H1 (cell line): ENCODE results near the gene HRH1. TPM values are rescaled to one million over a fixed set of nuclear protein-coding genes. Genes with fewer than 3 reads are reported as not detected.

Source experiments
- CTCF ChIA-PET: fragments of 300-600 bp; sonication (Branson Sonifier 250); formaldehyde crosslinking; loops from one replicate; lab custom pipeline; 2021; ENCODE audit not compliant: partially characterized antibody; lab: Charles Lee
- POLR2A ChIA-PET: fragments of 300-600 bp; sonication (Branson Sonifier 250); formaldehyde crosslinking; loops from one replicate; lab custom pipeline; 2021; ENCODE audit warnings: inconsistent platforms; ENCODE audit not compliant: partially characterized antibody; lab: Charles Lee
- DNase-seq, 2 experiments: peaks; one replicate each; pipeline versions ENCODE4 v3.0.0 to v3.0.0-alpha.2; 2010 to 2022; ENCODE audit warnings: low spot score in 2 of 2, low read depth in 1 of 2, mixed read lengths in 1 of 2
- FAIRE-seq: peaks from 2 replicates; lab custom pipeline; 2011; peaks lifted over from hg19 to GRCh38; lab: Jason Lieb, UNC
- H2AFZ ChIP-seq: 2 replicates; pipeline ENCODE4 v1.8.1; 2012; ENCODE audit warnings: low read length, inconsistent platforms
- H2AK5ac ChIP-seq: 2 replicates; pipeline ENCODE4 v1.6.1; 2013; ENCODE audit warnings: low read depth, low read length
- H2BK120ac ChIP-seq: replicated peaks from 2 replicates; pipeline ENCODE3; 2013; ENCODE audit warnings: low read depth, low read length, inconsistent platforms
- H2BK12ac ChIP-seq: 2 replicates; pipeline ENCODE4 v1.6.1; 2013; ENCODE audit warnings: low read depth, low read length
- H2BK15ac ChIP-seq: 2 replicates; pipeline ENCODE4 v1.6.1; 2013; ENCODE audit warnings: low read length
- H2BK20ac ChIP-seq: 2 replicates; pipeline ENCODE4 v1.6.1; 2013; ENCODE audit warnings: low read length
- H2BK5ac ChIP-seq: 2 replicates; pipeline ENCODE4 v1.6.1; 2013; ENCODE audit warnings: low read depth, low read length
- H3K14ac ChIP-seq: 2 replicates; pipeline ENCODE4 v1.6.1; 2013; ENCODE audit warnings: inconsistent platforms; ENCODE audit not compliant: insufficient read length
- H3K18ac ChIP-seq: 2 replicates; pipeline ENCODE4 v1.6.1; 2013; ENCODE audit warnings: low read length; ENCODE audit errors: extremely low read depth
- H3K23ac ChIP-seq: 2 replicates; pipeline ENCODE4 v1.6.1; 2013; ENCODE audit warnings: inconsistent platforms; ENCODE audit not compliant: insufficient read length
- H3K23me2 ChIP-seq: 2 replicates; pipeline ENCODE4 v1.6.1; 2013; ENCODE audit warnings: low read depth, low read length
- H3K27ac ChIP-seq: 2 replicates; pipeline ENCODE4 v1.6.1; 2011; ENCODE audit warnings: low read depth, low read length, inconsistent platforms
- H3K27me3 ChIP-seq, 4 experiments: replicated peaks in 1 of 4; 1 replicate in 1 of 4; 2 replicates in 3 of 4; pipeline versions ENCODE4 v1.6.1 to v1.8.1; 2011 to 2013; ENCODE audit warnings: low read length in 3 of 4, mild to moderate bottlenecking in 3 of 4, inconsistent platforms in 2 of 4, mixed read lengths in 2 of 4, moderate library complexity in 1 of 4; ENCODE audit not compliant: control insufficient read depth in 3 of 4, insufficient read depth in 3 of 4; ENCODE audit errors: extremely low read depth in 1 of 4
- H3K36me3 ChIP-seq, 4 experiments: 2 replicates each; pipeline versions ENCODE4 v1.6.1 to v1.8.1; 2011 to 2013; ENCODE audit warnings: mild to moderate bottlenecking in 4 of 4, low read length in 3 of 4, moderate library complexity in 2 of 4, control low read depth in 1 of 4, inconsistent platforms in 1 of 4; ENCODE audit not compliant: insufficient read depth in 4 of 4, control insufficient read depth in 2 of 4
- H3K4ac ChIP-seq: replicated peaks from 2 replicates; pipeline ENCODE3; 2013; ENCODE audit warnings: low read length, low read depth, mixed read lengths, inconsistent platforms; ENCODE audit not compliant: insufficient read length
- H3K4me1 ChIP-seq, 4 experiments: replicated peaks in 1 of 4; 1 replicate in 1 of 4; 2 replicates in 3 of 4; pipeline versions ENCODE4 v1.6.1 to v1.8.1; 2011 to 2013; ENCODE audit warnings: low read length in 3 of 4, inconsistent platforms in 2 of 4, mixed read lengths in 1 of 4; ENCODE audit not compliant: insufficient read depth in 4 of 4, control insufficient read depth in 3 of 4
- H3K4me2 ChIP-seq, 2 experiments: 2 replicates each; pipeline versions ENCODE4 v1.6.1 to v1.8.1; 2011 to 2013; ENCODE audit warnings: low read depth in 2 of 2, low read length in 2 of 2, control low read depth in 1 of 2, inconsistent platforms in 1 of 2, mild to moderate bottlenecking in 1 of 2; ENCODE audit not compliant: insufficient read depth in 1 of 2
- H3K4me3 ChIP-seq, 4 experiments: fragments of 200-600, 300-600 bp in 1 of 4; sonication (generic), shearing (Covaris generic), sonication (Bioruptor Twin) in 1 of 4; 2 replicates each; pipeline versions ENCODE4 v1.5.1 to v1.8.1; 2011 to 2016; ENCODE audit warnings: low read length in 4 of 4, low read depth in 3 of 4, control low read depth in 2 of 4, inconsistent platforms in 2 of 4, mild to moderate bottlenecking in 2 of 4, mixed read lengths in 1 of 4, moderate library complexity in 1 of 4; ENCODE audit not compliant: insufficient read depth in 2 of 4; ENCODE audit errors: extremely low read depth in 1 of 4
- H3K56ac ChIP-seq: replicated peaks from 2 replicates; pipeline ENCODE3; 2013; ENCODE audit warnings: low read depth, mild to moderate bottlenecking, mixed read lengths, low read length, inconsistent platforms; ENCODE audit not compliant: insufficient read length
- H3K79me1 ChIP-seq: 2 replicates; pipeline ENCODE4 v1.6.1; 2013; ENCODE audit warnings: low read depth, low read length, control low read depth
- H3K79me2 ChIP-seq, 2 experiments: 2 replicates each; pipeline versions ENCODE4 v1.6.1 to v1.8.1; 2012 to 2013; ENCODE audit warnings: low read length in 2 of 2, mild to moderate bottlenecking in 2 of 2, inconsistent platforms in 1 of 2; ENCODE audit not compliant: insufficient read depth in 2 of 2, control insufficient read depth in 1 of 2
- H3K9ac ChIP-seq, 4 experiments: replicated peaks in 1 of 4; 1 replicate in 1 of 4; 2 replicates in 3 of 4; pipeline versions ENCODE4 v1.6.1 to v1.8.1; 2011 to 2013; ENCODE audit warnings: low read depth in 3 of 4, low read length in 3 of 4, control low read depth in 2 of 4, mild to moderate bottlenecking in 2 of 4, moderate library complexity in 2 of 4, inconsistent platforms in 1 of 4; ENCODE audit errors: extremely low read depth in 1 of 4
- H3K9me3 ChIP-seq, 2 experiments: 2 replicates each; pipeline versions ENCODE4 v1.6.1 to v1.8.1; 2012 to 2013; ENCODE audit warnings: mild to moderate bottlenecking in 2 of 2, moderate library complexity in 2 of 2, control low read depth in 1 of 2, inconsistent platforms in 1 of 2, low read depth in 1 of 2, low read length in 1 of 2, mixed read lengths in 1 of 2; ENCODE audit not compliant: insufficient read depth in 2 of 2
- H4K20me1 ChIP-seq, 2 experiments: replicated peaks in 1 of 2; 2 replicates each; pipeline versions ENCODE3 to v1.8.1; 2011 to 2013; ENCODE audit warnings: inconsistent platforms in 2 of 2, low read length in 2 of 2, mild to moderate bottlenecking in 1 of 2; ENCODE audit not compliant: insufficient read depth in 2 of 2, control insufficient read depth in 1 of 2
- H4K5ac ChIP-seq: 2 replicates; pipeline ENCODE4 v1.6.1; 2013; ENCODE audit warnings: low read length, low read depth, mixed read lengths, inconsistent platforms; ENCODE audit not compliant: insufficient read length
- H4K8ac ChIP-seq: 2 replicates; pipeline ENCODE4 v1.8.0; 2013; ENCODE audit warnings: mild to moderate bottlenecking, moderate library complexity, low read length, inconsistent platforms; ENCODE audit not compliant: insufficient read depth; ENCODE audit errors: extremely low read depth
- H4K91ac ChIP-seq: replicated peaks from 2 replicates; pipeline ENCODE3; 2013; ENCODE audit warnings: low read length, mixed read lengths, inconsistent platforms; ENCODE audit not compliant: insufficient read length
- EP300 ChIP-seq, 2 experiments: IDR thresholded peaks; 1 replicate in 1 of 2; 2 replicates in 1 of 2; pipeline ENCODE4 v1.6.1; 2011 to 2012; ENCODE audit warnings: low read depth in 2 of 2, low read length in 2 of 2, mild to moderate bottlenecking in 2 of 2, borderline replicate concordance in 1 of 2, inconsistent platforms in 1 of 2, moderate library complexity in 1 of 2
- RFX5 ChIP-seq: IDR thresholded peaks from 2 replicates; pipeline ENCODE4 v1.6.1; 2011; ENCODE audit warnings: low read depth, low read length, improper control_type of control experiment, borderline replicate concordance
- TEAD4 ChIP-seq: IDR thresholded peaks from 2 replicates; pipeline ENCODE4 v1.6.1; 2012; ENCODE audit warnings: low read depth, low read length, inconsistent platforms, mixed read lengths
- WGBS, 2 experiments: shearing (Covaris generic) in 1 of 2; methylation state at CpG; one replicate each; pipeline versions ENCODE4 v1.1.6 to v1.1.7; 2013 to 2015; ENCODE audit warnings: low lambda C conversion rate in 2 of 2, mixed read lengths in 2 of 2, inconsistent platforms in 1 of 2, low coverage in 1 of 2, missing lambda C conversion rate in 1 of 2; ENCODE audit not compliant: insufficient replicate concordance in 2 of 2, insufficient coverage in 1 of 2, insufficient read length in 1 of 2; ENCODE audit errors: extremely low coverage in 1 of 2, missing lambda C conversion rate in 1 of 2; 5-methylcytosine and 5-hydroxymethylcytosine counted together
- polyA plus RNA-seq, 7 experiments: library from polyadenylated mRNA; depleted of rRNA in 3 of 7; stranded (reverse) in 5 of 7; unstranded in 2 of 7; fragments of >200 nt in 5 of 7; fragments of 200-250 nt in 2 of 7; gene quantifications; 1 replicate in 5 of 7; 2 replicates in 1 of 7; 4 replicates in 1 of 7; pipeline versions ENCODE4 v1.2.1 to v1.2.3, GENCODE V29; 2011 to 2013; ENCODE audit warnings: missing spikeins in 2 of 7, mixed read lengths in 2 of 7
- total RNA-seq: library from RNA; stranded (reverse); fragmentation: NEBNext Ultra II Directional; extraction: Animal tissue kit (Norgen Biotek cat#: 25700); gene quantifications from 2 replicates; pipeline ENCODE4 v1.2.1, GENCODE V29; 2021

Gene HRH1
- total and polyA plus RNA-seq, 2 of the 8 experiments (the other 6 are each of a cell fraction or from before 2014, with no cell fraction given), result 0.11 TPM; not detected in 1

DNA sequence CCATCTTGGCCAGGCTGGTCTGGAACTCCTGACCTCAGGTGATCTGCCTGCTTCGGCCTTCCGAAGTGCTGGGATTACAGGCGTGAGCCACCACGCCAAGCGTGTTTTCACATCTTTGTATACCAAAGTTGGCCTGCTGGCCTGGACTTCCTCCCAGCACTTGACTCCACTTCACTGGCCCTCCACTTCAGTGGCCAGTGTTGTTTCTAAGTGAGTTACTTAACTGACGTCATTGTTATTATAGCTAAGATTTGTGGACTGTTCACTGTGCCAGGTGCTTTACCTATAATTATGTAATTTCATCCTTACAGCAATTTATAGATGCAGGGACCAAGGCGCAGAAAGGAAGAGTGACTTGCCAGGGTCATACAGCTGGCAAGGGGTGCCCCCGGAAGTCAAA lies 52.0 kb downstream of the HRH1 start:
- Histone ChIP-seq H4K20me1 (no peaks in the 10 kb centered on the region), H4K91ac (no peak overlapping the region), H3K79me2 (no peaks in the 10 kb centered on the region), H3K23ac (no peak overlapping the region), H3K79me1 (no peaks in the 10 kb centered on the region), H3K14ac (no peak overlapping the region), H4K8ac (no peak overlapping the region), H2AFZ (no peak overlapping the region), H3K27ac (no peak overlapping the region), H3K9ac (no peak overlapping the region), H3K27me3 (no peaks in the 10 kb centered on the region), H2BK5ac (no peak overlapping the region), H3K36me3 (no peaks in the 10 kb centered on the region), H4K5ac (no peak overlapping the region), H3K4ac (no peak overlapping the region), H3K9me3 (no peaks in the 10 kb centered on the region), H2BK120ac (no peak overlapping the region), H3K56ac (no peak overlapping the region), H3K4me1 (no peaks in the 10 kb centered on the region; a peak in 3 of 7 replicates), H2BK12ac (no peak overlapping the region), H3K18ac (no peak overlapping the region; the same call in 1 of the 2 replicates), H2AK5ac (no peak overlapping the region), H3K23me2 (no peaks in the 10 kb centered on the region), H2BK15ac (no peak overlapping the region), H2BK20ac (no peak overlapping the region), H3K4me3 (no peak overlapping the region), H3K4me2 (no peak overlapping the region)
- ChIA-PET POLR2A (no interaction called here), CTCF (interaction anchor here (0.8 to 7.4 kb wide), 16 partner anchors 10 to 146 kb away, joined by 3 to 40 read pairs (median 4); partner anchors contain the start of gene HRH1)
- 87% methylated on average over 8 of the region's 8 CpGs; no CpG with 5 or more reads in 1 of the 2 experiments for WGBS, 2 experiments
- no peak for TF ChIP-seq RFX5
- TF ChIP-seq EP300 (IDR thresholded peaks at IDR 0.05; ENCODE audit: borderline replicate concordance in 1 of 2, low read depth in 2 of 2, low read length in 2 of 2), result no peak
- TF ChIP-seq TEAD4, result no peak
- FAIRE-seq (no peak), DNase-seq (no peak)
